Cerebellar nuclear complex (tissue), 1 donor: ENCODE measurements around the gene FNDC3B.

ENCODE experiments used
- DNase-seq, 2 experiments: peaks; one replicate each; lab custom pipeline; 2025; lab: John Stamatoyannopoulos, UW

Gene FNDC3B

GRCh38 chr3:172170841-172171240, 131.5 kb downstream of the FNDC3B start:
- no peak for DNase-seq

GRCh38 chr3:172171396-172172075, 132.2 kb downstream of the FNDC3B start:
- DNase-seq: no peak

GRCh38 chr3:172173316-172174254, 134.2 kb downstream of the FNDC3B start:
- no peak for DNase-seq

- no peak for DNase-seq
Observed at GRCh38 chr3:172174513-172175253, 135.3 kb downstream of the FNDC3B start.

- DNase-seq: no peak
Observed at GRCh38 chr3:172175254-172175599, 135.8 kb downstream of the FNDC3B start.

GRCh38 chr3:172176061-172176770, 136.8 kb downstream of the FNDC3B start:
- no peak for DNase-seq

- no peak for DNase-seq
Observed at GRCh38 chr3:172177046-172177445, 137.7 kb downstream of the FNDC3B start.

- DNase-seq: no peak
Observed at GRCh38 chr3:172177803-172178316, 138.5 kb downstream of the FNDC3B start.

GRCh38 chr3:172179680-172180399, 140.5 kb downstream of the FNDC3B start:
- DNase-seq: no peak

GRCh38 chr3:172180473-172180872, 141.1 kb downstream of the FNDC3B start:
- DNase-seq: no peak

- DNase-seq: no peak
Observed at GRCh38 chr3:172181932-172182586, 142.7 kb downstream of the FNDC3B start.

GRCh38 chr3:172182797-172183196, 143.4 kb downstream of the FNDC3B start:
- DNase-seq: no peak

- DNase-seq: no peak
Observed at GRCh38 chr3:172184106-172184822, 144.9 kb downstream of the FNDC3B start.

GRCh38 chr3:172185907-172186306, 146.5 kb downstream of the FNDC3B start:
- no peak for DNase-seq

- DNase-seq: no peak
Observed at GRCh38 chr3:172186607-172187006, 147.2 kb downstream of the FNDC3B start.

GRCh38 chr3:172187511-172187910, 148.1 kb downstream of the FNDC3B start:
- DNase-seq: no peak

GRCh38 chr3:172188511-172188910, 149.1 kb downstream of the FNDC3B start:
- no peak for DNase-seq

- DNase-seq: no peak
Observed at GRCh38 chr3:172189213-172189612, 149.8 kb downstream of the FNDC3B start.

GRCh38 chr3:172189987-172190603, 150.7 kb downstream of the FNDC3B start:
- DNase-seq: no peak
